ENCODE measurements around the gene RPLP1. TPM values are rescaled to one million over a fixed set of nuclear protein-coding genes. Genes with fewer than 3 reads are reported as not detected.

Gene RPLP1
- total and polyA plus RNA-seq, 2 donors (not counting 1 experiment from before 2014, with no cell fraction given) = 82.4 to 621 TPM

GRCh38 chr15:69499521-69500211 is 47.0 kb downstream of the RPLP1 start:
- no peaks in the 10 kb centered on the region for H3K36me3 ChIP-seq (ENCODE audit: control insufficient read depth, insufficient read depth, low read length)
- TF ChIP-seq EZH2 (IDR thresholded peaks at IDR 0.05; ENCODE audit: low read length, missing control alignments) (no peak), CTCF (conservative IDR thresholded peaks at IDR 0.05 in 1 of 2, IDR thresholded peaks at IDR 0.05 in 1 of 2; ENCODE audit: low read depth in 1 of 2, low read length in 2 of 2) (no peak)
- no peaks in the 10 kb centered on the region for H3K27me3 ChIP-seq (ENCODE audit: control insufficient read depth, insufficient read depth, low read length)
- H3K4me1 ChIP-seq (ENCODE audit: control insufficient read depth, extremely low read depth, insufficient read depth, low read length) = no peaks in the 10 kb centered on the region
- no peak overlapping the region for H3K27ac ChIP-seq (ENCODE audit: insufficient read depth, low read length)
- no peak overlapping the region for H3K4me2 ChIP-seq (ENCODE audit: extremely low read depth, insufficient read depth, low read length)
- no peak overlapping the region for H3K4me3 ChIP-seq (replicated peaks in 1 of 4; ENCODE audit: control extremely low read depth in 1 of 4, insufficient read depth in 1 of 4, low read depth in 3 of 4, low read length in 4 of 4)
- H3K9me3 ChIP-seq (ENCODE audit: control insufficient read depth, insufficient read depth, low read depth, low read length) = no peaks in the 10 kb centered on the region
- H3K9ac ChIP-seq (ENCODE audit: insufficient read depth, low read length) = no peak overlapping the region
- DNase-seq (ENCODE audit: low read depth in 2 of 2) = no peak
- H3K79me2 ChIP-seq (ENCODE audit: control insufficient read depth, insufficient read depth, low read length) = no peaks in the 10 kb centered on the region
- no peaks in the 10 kb centered on the region for H4K20me1 ChIP-seq (ENCODE audit: control insufficient read depth, extremely low read depth, insufficient read depth, low read length)
- H2AFZ ChIP-seq (ENCODE audit: low read length) = no peak overlapping the region

GRCh38 chr15:69500339-69500738 is 47.7 kb downstream of the RPLP1 start:
- no peak for DNase-seq (ENCODE audit: low read depth in 2 of 2)
- H3K4me1 ChIP-seq (ENCODE audit: control insufficient read depth, extremely low read depth, insufficient read depth, low read length) = no peaks in the 10 kb centered on the region
- no peak overlapping the region for H3K4me2 ChIP-seq (ENCODE audit: extremely low read depth, insufficient read depth, low read length)
- no peaks in the 10 kb centered on the region for H3K9me3 ChIP-seq (ENCODE audit: control insufficient read depth, insufficient read depth, low read depth, low read length)
- H3K4me3 ChIP-seq (replicated peaks in 1 of 4; ENCODE audit: control extremely low read depth in 1 of 4, insufficient read depth in 1 of 4, low read depth in 3 of 4, low read length in 4 of 4) = no peak overlapping the region
- no peak overlapping the region for H3K27ac ChIP-seq (ENCODE audit: insufficient read depth, low read length)
- H3K27me3 ChIP-seq (ENCODE audit: control insufficient read depth, insufficient read depth, low read length) = no peaks in the 10 kb centered on the region
- no peaks in the 10 kb centered on the region for H4K20me1 ChIP-seq (ENCODE audit: control insufficient read depth, extremely low read depth, insufficient read depth, low read length)
- no peaks in the 10 kb centered on the region for H3K79me2 ChIP-seq (ENCODE audit: control insufficient read depth, insufficient read depth, low read length)
- H2AFZ ChIP-seq (ENCODE audit: low read length) = no peak overlapping the region
- TF ChIP-seq CTCF (conservative IDR thresholded peaks at IDR 0.05 in 1 of 2, IDR thresholded peaks at IDR 0.05 in 1 of 2; ENCODE audit: low read depth in 1 of 2, low read length in 2 of 2) = no peak
- TF ChIP-seq EZH2 (IDR thresholded peaks at IDR 0.05; ENCODE audit: low read length, missing control alignments) = no peak
- H3K9ac ChIP-seq (ENCODE audit: insufficient read depth, low read length) = no peak overlapping the region
- no peaks in the 10 kb centered on the region for H3K36me3 ChIP-seq (ENCODE audit: control insufficient read depth, insufficient read depth, low read length)

- Histone ChIP-seq H4K20me1 (ENCODE audit: control insufficient read depth, extremely low read depth, insufficient read depth, low read length) (no peaks in the 10 kb centered on the region), H3K4me3 (replicated peaks in 1 of 4; ENCODE audit: control extremely low read depth in 1 of 4, insufficient read depth in 1 of 4, low read depth in 3 of 4, low read length in 4 of 4) (no peak overlapping the region), H3K27me3 (ENCODE audit: control insufficient read depth, insufficient read depth, low read length) (no peaks in the 10 kb centered on the region), H2AFZ (ENCODE audit: low read length) (no peak overlapping the region), H3K9ac (ENCODE audit: insufficient read depth, low read length) (no peak overlapping the region), H3K4me1 (ENCODE audit: control insufficient read depth, extremely low read depth, insufficient read depth, low read length) (no peaks in the 10 kb centered on the region), H3K79me2 (ENCODE audit: control insufficient read depth, insufficient read depth, low read length) (no peaks in the 10 kb centered on the region), H3K36me3 (ENCODE audit: control insufficient read depth, insufficient read depth, low read length) (no peaks in the 10 kb centered on the region), H3K4me2 (ENCODE audit: extremely low read depth, insufficient read depth, low read length) (no peak overlapping the region), H3K9me3 (ENCODE audit: control insufficient read depth, insufficient read depth, low read depth, low read length) (no peaks in the 10 kb centered on the region), H3K27ac (ENCODE audit: insufficient read depth, low read length) (no peak overlapping the region)
- DNase-seq (ENCODE audit: low read depth in 2 of 2) = no peak
- TF ChIP-seq CTCF (conservative IDR thresholded peaks at IDR 0.05 in 1 of 2, IDR thresholded peaks at IDR 0.05 in 1 of 2; ENCODE audit: low read depth in 1 of 2, low read length in 2 of 2) (no peak), EZH2 (IDR thresholded peaks at IDR 0.05; ENCODE audit: low read length, missing control alignments) (no peak)
These were observed 48.8 kb downstream of the RPLP1 start for GRCh38 chr15:69501456-69501855.
